Activated CD4-positive, alpha-beta memory T cell treated with anti-CD3 and anti-CD28 coated beads, Interleukin-2, amount 10 ng/mL, durations not matched to agents 7 days and 5 days (primary cell): ENCODE measurements around the gene ADCY5. TPM values are rescaled to one million over a fixed set of nuclear protein-coding genes. Genes with fewer than 3 reads are reported as not detected.

Experiments used
- CTCF ChIA-PET: fragments of 350-600 bp; sonication (Branson Sonifier 250); formaldehyde crosslinking; loops from one replicate; lab custom pipeline; 2021; ENCODE audit warnings: antibody characterized with exemption, inconsistent platforms; lab: Charles Lee
- POLR2A ChIA-PET: fragments of 350-600 bp; sonication (Branson Sonifier 250); formaldehyde crosslinking; loops from one replicate; lab custom pipeline; 2021; ENCODE audit warnings: antibody characterized with exemption; lab: Charles Lee
- DNase-seq: peaks from one replicate; pipeline ENCODE4 v3.0.0-alpha.2; 2020
- H3K27ac Mint-ChIP-seq: one replicate; pipeline ENCODE4 v1.8.0; 2021; ENCODE audit warnings: mild to moderate bottlenecking, mixed read lengths
- H3K27me3 Mint-ChIP-seq: one replicate; pipeline ENCODE4 v1.8.0; 2021; ENCODE audit warnings: mixed read lengths
- H3K36me3 Mint-ChIP-seq: one replicate; pipeline ENCODE4 v1.8.0; 2021; ENCODE audit warnings: low read depth, mixed read lengths
- H3K4me1 Mint-ChIP-seq: one replicate; pipeline ENCODE4 v1.8.0; 2021; ENCODE audit warnings: mixed read lengths
- H3K4me3 Mint-ChIP-seq: one replicate; pipeline ENCODE4 v1.8.0; 2021; ENCODE audit warnings: mild to moderate bottlenecking, mixed read lengths
- H3K9me3 Mint-ChIP-seq: one replicate; pipeline ENCODE4 v1.8.0; 2021; ENCODE audit warnings: mixed read lengths
- total RNA-seq, 2 experiments: library from RNA; stranded (reverse); gene quantifications; one replicate each; pipeline ENCODE4 v1.2.3, GENCODE V29; 2021

The ADCY5 gene
- total RNA-seq, 2 experiments from 2014 or later, result not detected

GRCh38 chr3:123392368-123392767 lies 56.5 kb downstream of the ADCY5 start:
- peaks cover 16% of the 10 kb centered on the region for H3K27me3 Mint-ChIP-seq
- ChIA-PET POLR2A (no interaction called here), CTCF (no interaction called here)
- no peak overlapping the region for H3K27ac Mint-ChIP-seq
- no peaks in the 10 kb centered on the region for H3K36me3 Mint-ChIP-seq
- H3K4me3 Mint-ChIP-seq, result no peak overlapping the region
- DNase-seq, result no peak
- no peaks in the 10 kb centered on the region for H3K9me3 Mint-ChIP-seq
- H3K4me1 Mint-ChIP-seq, result no peaks in the 10 kb centered on the region

- POLR2A ChIA-PET, result no interaction called here
- Mint-ChIP-seq H3K27ac (no peak overlapping the region), H3K4me3 (no peak overlapping the region), H3K27me3 (peaks cover 25% of the 10 kb centered on the region), H3K4me1 (no peaks in the 10 kb centered on the region), H3K9me3 (no peaks in the 10 kb centered on the region), H3K36me3 (no peaks in the 10 kb centered on the region)
- DNase-seq, result no peak
- CTCF ChIA-PET, result no interaction called here
Observed at GRCh38 chr3:123390865-123391600, 57.9 kb downstream of the ADCY5 start.

- Mint-ChIP-seq H3K27me3 (peaks cover 29% of the 10 kb centered on the region), H3K36me3 (no peaks in the 10 kb centered on the region), H3K27ac (no peak overlapping the region), H3K4me3 (no peak overlapping the region), H3K9me3 (no peaks in the 10 kb centered on the region), H3K4me1 (no peaks in the 10 kb centered on the region)
- POLR2A ChIA-PET, result no interaction called here
- CTCF ChIA-PET, result no interaction called here
- DNase-seq, result no peak
Observed at GRCh38 chr3:123389628-123389918, 59.3 kb downstream of the ADCY5 start.

- Mint-ChIP-seq H3K4me1 (no peaks in the 10 kb centered on the region), H3K36me3 (no peaks in the 10 kb centered on the region), H3K9me3 (no peaks in the 10 kb centered on the region), H3K27me3 (peaks cover 25% of the 10 kb centered on the region), H3K27ac (no peak overlapping the region), H3K4me3 (no peak overlapping the region)
- ChIA-PET POLR2A (no interaction called here), CTCF (no interaction called here)
- DNase-seq, result no peak
Observed at GRCh38 chr3:123388811-123389627, 59.9 kb downstream of the ADCY5 start.

- ChIA-PET POLR2A (no interaction called here), CTCF (no interaction called here)
- Mint-ChIP-seq H3K9me3 (no peaks in the 10 kb centered on the region), H3K27me3 (peaks cover 28% of the 10 kb centered on the region), H3K36me3 (no peaks in the 10 kb centered on the region), H3K27ac (no peak overlapping the region), H3K4me3 (no peak overlapping the region), H3K4me1 (no peaks in the 10 kb centered on the region)
- DNase-seq, result no peak
Observed at GRCh38 chr3:123388042-123388441, 60.8 kb downstream of the ADCY5 start.

- H3K27ac Mint-ChIP-seq, result no peak overlapping the region
- no peaks in the 10 kb centered on the region for H3K4me1 Mint-ChIP-seq
- ChIA-PET CTCF (no interaction called here), POLR2A (no interaction called here)
- no peak for DNase-seq
- no peaks in the 10 kb centered on the region for H3K36me3 Mint-ChIP-seq
- no peaks in the 10 kb centered on the region for H3K9me3 Mint-ChIP-seq
- peaks cover 28% of the 10 kb centered on the region for H3K27me3 Mint-ChIP-seq
- H3K4me3 Mint-ChIP-seq, result no peak overlapping the region
Observed at GRCh38 chr3:123387532-123387931, 61.4 kb downstream of the ADCY5 start.

GRCh38 chr3:123386477-123387040 lies 62.3 kb downstream of the ADCY5 start:
- ChIA-PET POLR2A (no interaction called here), CTCF (no interaction called here)
- no peaks in the 10 kb centered on the region for H3K36me3 Mint-ChIP-seq
- no peak overlapping the region for H3K4me3 Mint-ChIP-seq
- peaks cover 28% of the 10 kb centered on the region for H3K27me3 Mint-ChIP-seq
- no peak overlapping the region for H3K27ac Mint-ChIP-seq
- H3K9me3 Mint-ChIP-seq, result no peaks in the 10 kb centered on the region
- H3K4me1 Mint-ChIP-seq, result no peaks in the 10 kb centered on the region
- no peak for DNase-seq

- no peak overlapping the region for H3K4me3 Mint-ChIP-seq
Observed at GRCh38 chr3:123385981-123386380, 62.9 kb downstream of the ADCY5 start.

GRCh38 chr3:123385499-123385898 lies 63.4 kb downstream of the ADCY5 start:
- H3K4me3 Mint-ChIP-seq, result no peak overlapping the region
- H3K4me1 Mint-ChIP-seq, result no peaks in the 10 kb centered on the region
- POLR2A ChIA-PET, result no interaction called here
- H3K36me3 Mint-ChIP-seq, result no peaks in the 10 kb centered on the region
- no peak overlapping the region for H3K27ac Mint-ChIP-seq
- peaks cover 28% of the 10 kb centered on the region for H3K27me3 Mint-ChIP-seq
- no peak for DNase-seq
- CTCF ChIA-PET, result no interaction called here
- H3K9me3 Mint-ChIP-seq, result no peaks in the 10 kb centered on the region

More at GRCh38 chr3:123385981-123386380, 62.9 kb downstream of the ADCY5 start:
- H3K27me3 Mint-ChIP-seq, result peaks cover 28% of the 10 kb centered on the region
- CTCF ChIA-PET, result no interaction called here
- H3K36me3 Mint-ChIP-seq, result no peaks in the 10 kb centered on the region
- H3K4me1 Mint-ChIP-seq, result no peaks in the 10 kb centered on the region
- no peak overlapping the region for H3K27ac Mint-ChIP-seq
- POLR2A ChIA-PET, result no interaction called here
- H3K9me3 Mint-ChIP-seq, result no peaks in the 10 kb centered on the region
- no peak for DNase-seq

GRCh38 chr3:123385001-123385401 lies 63.9 kb downstream of the ADCY5 start:
- DNase-seq, result no peak
- Mint-ChIP-seq H3K9me3 (no peaks in the 10 kb centered on the region), H3K27me3 (peaks cover 28% of the 10 kb centered on the region), H3K4me3 (no peak overlapping the region), H3K36me3 (no peaks in the 10 kb centered on the region), H3K4me1 (no peaks in the 10 kb centered on the region), H3K27ac (no peak overlapping the region)
- ChIA-PET CTCF (no interaction called here), POLR2A (no interaction called here)

- CTCF ChIA-PET, result no interaction called here
- no peaks in the 10 kb centered on the region for H3K9me3 Mint-ChIP-seq
- H3K27me3 Mint-ChIP-seq, result peaks cover 28% of the 10 kb centered on the region
- POLR2A ChIA-PET, result no interaction called here
- no peak overlapping the region for H3K4me3 Mint-ChIP-seq
- H3K4me1 Mint-ChIP-seq, result no peaks in the 10 kb centered on the region
- no peak overlapping the region for H3K27ac Mint-ChIP-seq
- no peak for DNase-seq
- H3K36me3 Mint-ChIP-seq, result no peaks in the 10 kb centered on the region
Observed at GRCh38 chr3:123384256-123384655, 64.6 kb downstream of the ADCY5 start.

GRCh38 chr3:123383091-123384053 lies 65.5 kb downstream of the ADCY5 start:
- DNase-seq, result no peak
- H3K4me3 Mint-ChIP-seq, result no peak overlapping the region
- ChIA-PET CTCF (interaction anchor here (0.6 kb wide), 1 partner anchor 422 kb away, joined by 3 read pairs; no protein-coding TSS in a partner anchor), POLR2A (no interaction called here)
- H3K4me1 Mint-ChIP-seq, result no peaks in the 10 kb centered on the region
- peaks cover 24% of the 10 kb centered on the region for H3K27me3 Mint-ChIP-seq
- no peaks in the 10 kb centered on the region for H3K36me3 Mint-ChIP-seq
- H3K27ac Mint-ChIP-seq, result no peak overlapping the region
- no peaks in the 10 kb centered on the region for H3K9me3 Mint-ChIP-seq

GRCh38 chr3:123380261-123380660 lies 68.6 kb downstream of the ADCY5 start:
- DNase-seq, result no peak
- H3K4me1 Mint-ChIP-seq, result no peaks in the 10 kb centered on the region
- no peak overlapping the region for H3K27ac Mint-ChIP-seq
- ChIA-PET POLR2A (no interaction called here), CTCF (no interaction called here)
- no peaks in the 10 kb centered on the region for H3K36me3 Mint-ChIP-seq
- H3K4me3 Mint-ChIP-seq, result no peak overlapping the region
- peaks cover 3% of the 10 kb centered on the region for H3K27me3 Mint-ChIP-seq
- no peaks in the 10 kb centered on the region for H3K9me3 Mint-ChIP-seq
